Large intestine (tissue), 12 donors: ENCODE results near the gene IMMP1L. TPM values are rescaled to one million over a fixed set of nuclear protein-coding genes. Genes with fewer than 3 reads are reported as not detected.

Experiments
- DNase-seq, 2 donors: peaks; one replicate each; pipeline versions ENCODE4 v3.0.0 to v3.0.0-alpha.2; 2013
- H3K27ac ChIP-seq: one replicate; pipeline ENCODE4 v1.5.1; 2013; ENCODE audit warnings: low read length
- H3K27me3 ChIP-seq: 2 replicates; pipeline ENCODE4 v1.6.1; 2013; ENCODE audit warnings: low read length; ENCODE audit not compliant: control insufficient read depth, insufficient read depth
- H3K36me3 ChIP-seq: 2 replicates; pipeline ENCODE4 v1.6.1; 2013; ENCODE audit warnings: low read length; ENCODE audit not compliant: control insufficient read depth, insufficient read depth
- H3K4me1 ChIP-seq: one replicate; pipeline ENCODE4 v1.6.1; 2013; ENCODE audit warnings: low read length; ENCODE audit not compliant: control insufficient read depth, insufficient read depth
- H3K4me3 ChIP-seq: one replicate; pipeline ENCODE4 v1.5.1; 2013; ENCODE audit warnings: low read length
- H3K9me3 ChIP-seq: one replicate; pipeline ENCODE4 v1.6.1; 2013; ENCODE audit warnings: mild to moderate bottlenecking, low read depth, low read length, moderate library complexity; ENCODE audit not compliant: control insufficient read depth
- WGBS: methylation state at CpG from one replicate; pipeline ENCODE4 v1.1.5; 2013; ENCODE audit warnings: low lambda C conversion rate; ENCODE audit not compliant: insufficient coverage; 5-methylcytosine and 5-hydroxymethylcytosine counted together
- long read RNA-seq, 11 donors: transcript quantifications; one replicate each; lab custom pipeline, GENCODE V29; 2026
- polyA plus RNA-seq: library from polyadenylated mRNA; unstranded; fragments of 120-200 nt; gene quantifications from one replicate; pipeline ENCODE4 v1.2.1, GENCODE V29; 2013

Gene IMMP1L, protein sequence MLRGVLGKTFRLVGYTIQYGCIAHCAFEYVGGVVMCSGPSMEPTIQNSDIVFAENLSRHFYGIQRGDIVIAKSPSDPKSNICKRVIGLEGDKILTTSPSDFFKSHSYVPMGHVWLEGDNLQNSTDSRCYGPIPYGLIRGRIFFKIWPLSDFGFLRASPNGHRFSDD
- polyA plus RNA-seq: 32.7 TPM
- long read RNA-seq, donor 1, transcript IMMP1L-213 (3 exons, 314 nt): major isoform, 11 of 13 reads
- long read RNA-seq, donor 1, partial matches to known transcripts: 0 of 13 reads
- long read RNA-seq, donor 1, other reads (novel, unspliced or antisense): 0 of 13 reads
- long read RNA-seq, donor 2, transcript IMMP1L-209 (6 exons, 685 nt): minor isoform, 6 of 31 reads
- long read RNA-seq, donor 2, transcript IMMP1L-213 (3 exons, 314 nt): major isoform, 7 of 31 reads
- long read RNA-seq, donor 2, partial matches to known transcripts: 9 of 31 reads
- long read RNA-seq, donor 2, other reads (novel, unspliced or antisense): 8 of 31 reads
- long read RNA-seq, donor 3: 0 reads
- long read RNA-seq, donor 4, partial matches to known transcripts: 0 of 1 reads
- long read RNA-seq, donor 4, other reads (novel, unspliced or antisense): 0 of 1 reads
- long read RNA-seq, donor 5, partial matches to known transcripts: 0 of 7 reads
- long read RNA-seq, donor 5, other reads (novel, unspliced or antisense): 0 of 7 reads
- long read RNA-seq, donor 6, transcript IMMP1L-213 (3 exons, 314 nt): major isoform, 12 of 18 reads
- long read RNA-seq, donor 6, partial matches to known transcripts: 0 of 18 reads
- long read RNA-seq, donor 6, other reads (novel, unspliced or antisense): 0 of 18 reads
- long read RNA-seq, donor 7, transcript IMMP1L-213 (3 exons, 314 nt): major isoform, 6 of 10 reads
- long read RNA-seq, donor 7, partial matches to known transcripts: 0 of 10 reads
- long read RNA-seq, donor 7, other reads (novel, unspliced or antisense): 0 of 10 reads
- long read RNA-seq, donor 8, transcript IMMP1L-213 (3 exons, 314 nt): major isoform, 15 of 24 reads
- long read RNA-seq, donor 8, partial matches to known transcripts: 0 of 24 reads
- long read RNA-seq, donor 8, other reads (novel, unspliced or antisense): 0 of 24 reads
- long read RNA-seq, donor 9, transcript IMMP1L-213 (3 exons, 314 nt): major isoform, 11 of 31 reads
- long read RNA-seq, donor 9, partial matches to known transcripts: 15 of 31 reads
- long read RNA-seq, donor 9, other reads (novel, unspliced or antisense): 0 of 31 reads
- long read RNA-seq, donor 10, transcript IMMP1L-213 (3 exons, 314 nt): major isoform, 9 of 15 reads
- long read RNA-seq, donor 10, partial matches to known transcripts: 0 of 15 reads
- long read RNA-seq, donor 10, other reads (novel, unspliced or antisense): 0 of 15 reads
- long read RNA-seq, donor 11, transcript IMMP1L-213 (3 exons, 314 nt): major isoform, 5 of 10 reads
- long read RNA-seq, donor 11, partial matches to known transcripts: 0 of 10 reads
- long read RNA-seq, donor 11, other reads (novel, unspliced or antisense): 0 of 10 reads

DNA sequence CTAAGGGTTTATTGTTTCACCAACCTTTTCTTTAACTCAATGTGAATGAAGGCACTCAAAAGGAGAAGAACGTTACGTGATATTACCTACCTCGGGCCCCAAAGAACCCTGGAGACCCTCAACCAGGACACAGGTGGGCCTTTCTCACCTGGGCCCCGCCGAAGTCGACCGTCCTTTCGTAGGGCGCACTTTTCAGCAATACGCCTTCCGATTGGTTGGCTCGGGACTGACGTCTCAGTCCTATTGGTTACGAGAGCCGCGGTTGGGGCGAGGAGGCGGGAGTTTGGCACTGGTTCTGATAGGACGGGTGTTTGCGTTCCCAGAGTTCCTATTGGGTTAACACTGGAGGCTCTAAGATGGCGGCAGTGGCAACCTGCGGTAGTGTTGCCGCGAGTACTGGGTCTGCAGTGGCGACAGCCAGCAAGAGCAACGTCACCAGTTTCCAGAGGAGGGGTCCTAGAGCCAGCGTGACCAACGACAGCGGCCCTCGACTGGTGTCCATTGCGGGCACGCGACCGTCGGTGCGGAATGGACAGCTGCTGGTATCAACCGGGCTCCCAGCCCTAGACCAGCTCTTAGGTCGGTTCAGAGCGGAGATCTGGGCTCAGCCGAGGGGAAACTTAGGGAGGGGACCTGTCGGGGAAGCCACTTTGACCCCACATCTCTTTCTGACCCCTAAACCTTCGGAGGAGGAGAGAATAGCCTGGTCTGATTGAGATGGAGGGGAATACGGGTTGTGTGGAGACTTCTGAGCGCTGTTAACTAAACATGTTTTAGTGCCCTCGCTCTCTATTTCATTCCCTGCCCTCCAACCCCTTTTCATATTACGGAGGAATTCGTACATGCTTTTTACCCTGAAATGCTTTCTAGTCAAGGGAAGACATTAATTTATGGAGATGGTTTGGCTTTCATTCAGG lies at the start of gene IMMP1L, which contains the start of gene ELP4:
Gene IMMP1L (minus strand): TSS at position 194 of the 917 bp plus-strand sequence. CDS start 46,346 bp downstream, outside the sequence.
Gene ELP4 (plus strand): TSS at position 339 of the 917 bp plus-strand sequence. CDS start 18 bp downstream, at position 357.
- Histone ChIP-seq H3K27ac (peak within 1 kb of the TSS; percentile 81), H3K9me3 (no peaks in the 10 kb centered on the region), H3K4me1 (peaks cover 4% of the 10 kb centered on the region), H3K27me3 (no peaks in the 10 kb centered on the region), H3K36me3 (peaks cover 3% of the 10 kb centered on the region), H3K4me3 (peak within 1 kb of the TSS; percentile 90)
- peak; percentile 97 to 98 for DNase-seq
- WGBS: no CpG with 5 or more reads among the region's 47 CpGs

- Histone ChIP-seq H3K4me3 (no peak overlapping the region), H3K4me1 (no peaks in the 10 kb centered on the region), H3K36me3 (no peaks in the 10 kb centered on the region), H3K27me3 (no peaks in the 10 kb centered on the region), H3K27ac (no peak overlapping the region), H3K9me3 (no peaks in the 10 kb centered on the region)
- DNase-seq: no peak
- WGBS: 65% methylated on average over 2 of the region's 2 CpGs
Measured at GRCh38 chr11:31558001-31558400, 48.6 kb upstream of the IMMP1L start.

GRCh38 chr11:31555938-31556337 lies 46.5 kb upstream of the IMMP1L start:
- no peak overlapping the region for H3K4me3 ChIP-seq
- WGBS: 86% methylated on average over 1 of the region's 1 CpG
- H3K27me3 ChIP-seq: no peaks in the 10 kb centered on the region
- H3K4me1 ChIP-seq: no peaks in the 10 kb centered on the region
- H3K9me3 ChIP-seq: no peaks in the 10 kb centered on the region
- no peaks in the 10 kb centered on the region for H3K36me3 ChIP-seq
- DNase-seq: no peak
- no peak overlapping the region for H3K27ac ChIP-seq

- Histone ChIP-seq H3K27ac (no peak overlapping the region), H3K4me1 (no peaks in the 10 kb centered on the region), H3K4me3 (no peak overlapping the region), H3K36me3 (peaks cover 19% of the 10 kb centered on the region), H3K27me3 (no peaks in the 10 kb centered on the region), H3K9me3 (peaks cover 8% of the 10 kb centered on the region)
- no peak for DNase-seq
Measured at GRCh38 chr11:31542862-31543261, 33.4 kb upstream of the IMMP1L start.

- Histone ChIP-seq H3K27me3 (no peaks in the 10 kb centered on the region), H3K9me3 (peaks cover 3% of the 10 kb centered on the region), H3K36me3 (peaks cover 2% of the 10 kb centered on the region), H3K4me3 (no peak overlapping the region), H3K27ac (no peak overlapping the region), H3K4me1 (no peaks in the 10 kb centered on the region)
- DNase-seq: no peak
- no CpG with 5 or more reads among the region's 4 CpGs for WGBS
Measured at GRCh38 chr11:31535479-31535878, 26.1 kb upstream of the IMMP1L start.

- H3K27me3 ChIP-seq: no peaks in the 10 kb centered on the region
- whole genome bisulfite sequencing: no CpG with 5 or more reads among the region's 1 CpG
- peaks cover 3% of the 10 kb centered on the region for H3K9me3 ChIP-seq
- no peaks in the 10 kb centered on the region for H3K36me3 ChIP-seq
- no peaks in the 10 kb centered on the region for H3K4me1 ChIP-seq
- H3K4me3 ChIP-seq: no peak overlapping the region
- H3K27ac ChIP-seq: no peak overlapping the region
- DNase-seq: no peak
Measured at GRCh38 chr11:31531293-31531692, 21.9 kb upstream of the IMMP1L start.

DNA sequence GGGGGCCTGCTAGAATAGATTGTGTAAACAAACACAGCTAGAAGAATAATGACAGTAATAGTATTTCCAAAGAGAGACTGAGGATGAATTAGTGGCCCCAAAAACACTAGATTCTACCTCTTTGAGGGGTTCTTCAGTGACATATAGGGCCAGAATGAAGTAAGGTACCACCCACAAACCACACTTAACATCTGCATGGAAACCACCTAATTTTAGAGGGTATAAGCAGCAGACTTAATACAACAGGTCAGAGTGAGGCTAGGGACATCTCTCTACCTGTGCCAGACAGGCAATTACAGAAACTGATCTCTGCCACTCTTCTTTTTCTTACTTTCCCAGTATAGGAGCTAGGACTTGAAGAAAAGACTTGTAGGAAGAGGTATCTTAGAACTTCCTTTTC lies 20.3 kb upstream of the IMMP1L start:
- Histone ChIP-seq H3K4me1 (no peaks in the 10 kb centered on the region), H3K27ac (no peak overlapping the region), H3K36me3 (no peaks in the 10 kb centered on the region), H3K4me3 (no peak overlapping the region), H3K27me3 (no peaks in the 10 kb centered on the region), H3K9me3 (peaks cover 3% of the 10 kb centered on the region)
- no peak for DNase-seq

DNA sequence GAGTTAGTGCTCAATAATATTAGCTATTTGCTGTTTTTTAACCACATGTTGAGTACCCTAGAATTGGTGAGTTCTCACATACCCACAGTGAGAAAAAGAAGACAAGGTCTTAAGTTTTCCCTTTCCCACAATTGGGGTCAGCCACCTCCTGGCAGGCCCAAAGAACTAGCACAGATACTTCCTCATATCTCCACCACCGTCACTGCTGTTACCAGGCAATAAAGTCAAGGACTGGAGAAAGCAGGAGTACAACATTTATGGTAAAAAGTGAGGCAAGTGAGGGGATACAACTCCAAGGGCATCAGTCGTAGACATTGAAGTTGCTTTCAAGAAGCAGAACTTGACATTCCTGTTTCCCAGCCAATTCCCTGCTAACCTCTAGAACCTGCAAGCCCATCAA lies 19.8 kb upstream of the IMMP1L start:
- no peak for DNase-seq
- no peaks in the 10 kb centered on the region for H3K4me1 ChIP-seq
- no CpG with 5 or more reads among the region's 2 CpGs for WGBS

GRCh38 chr11:31521497-31522150 lies 12.2 kb upstream of the IMMP1L start:
- Histone ChIP-seq H3K9me3 (no peaks in the 10 kb centered on the region), H3K4me3 (no peak overlapping the region), H3K27me3 (no peaks in the 10 kb centered on the region), H3K36me3 (no peaks in the 10 kb centered on the region), H3K4me1 (no peaks in the 10 kb centered on the region), H3K27ac (no peak overlapping the region)
- no peak for DNase-seq

More for the DNA sequence above, 19.8 kb upstream of the IMMP1L start:
- Histone ChIP-seq H3K27ac (no peak overlapping the region), H3K27me3 (no peaks in the 10 kb centered on the region), H3K9me3 (peaks cover 3% of the 10 kb centered on the region), H3K36me3 (no peaks in the 10 kb centered on the region), H3K4me3 (no peak overlapping the region)
